Fibroblast of lung (primary cell): Measurements from ENCODE around the gene COL4A6.

Experiments used
- EZH2 ChIP-seq: IDR thresholded peaks from 2 replicates; pipeline ENCODE4 v1.5.1; 2012; ENCODE audit warnings: low read length, control low read depth, mild to moderate bottlenecking; ENCODE audit errors: missing control alignments
- TF ChIP-seq, protein P1 (sequence below), 2 donors: IDR thresholded peaks in 1 of 2; conservative IDR thresholded peaks in 1 of 2; 1 replicate in 1 of 2; 2 replicates in 1 of 2; pipeline ENCODE4 v1.5.1; 2011 to 2012; ENCODE audit warnings: low read length in 2 of 2, control low read depth in 1 of 2, inconsistent platforms in 1 of 2, low read depth in 1 of 2, mild to moderate bottlenecking in 1 of 2

DNA sequence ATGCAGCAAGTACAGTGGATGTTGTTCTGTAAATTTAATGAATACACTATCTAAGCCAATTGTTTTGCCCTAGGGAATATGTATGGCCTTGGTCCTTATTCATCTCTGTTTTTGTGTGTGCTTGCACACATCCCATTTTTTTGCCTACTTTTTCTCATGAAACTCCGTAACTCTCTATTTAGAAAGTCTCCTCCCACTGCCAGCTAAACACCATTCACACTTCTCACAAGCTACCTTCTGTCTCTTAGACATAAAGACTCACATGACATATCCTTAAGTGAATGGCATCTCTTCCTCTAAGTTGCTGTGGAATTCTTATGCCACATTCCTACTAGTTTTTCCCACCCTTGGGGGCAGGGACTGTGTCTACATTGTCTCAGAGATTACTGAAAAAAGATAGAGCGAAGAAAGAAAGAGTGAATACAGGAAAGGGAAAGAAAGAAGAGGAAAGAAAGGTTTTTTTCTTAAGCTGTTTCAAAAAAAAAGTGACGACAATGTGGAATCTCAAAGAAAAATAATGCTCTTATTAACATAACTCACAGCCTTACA lies 229.1 kb downstream of the COL4A6 start:
- TF ChIP-seq EZH2, result no peak
- TF ChIP-seq, protein P1, sequence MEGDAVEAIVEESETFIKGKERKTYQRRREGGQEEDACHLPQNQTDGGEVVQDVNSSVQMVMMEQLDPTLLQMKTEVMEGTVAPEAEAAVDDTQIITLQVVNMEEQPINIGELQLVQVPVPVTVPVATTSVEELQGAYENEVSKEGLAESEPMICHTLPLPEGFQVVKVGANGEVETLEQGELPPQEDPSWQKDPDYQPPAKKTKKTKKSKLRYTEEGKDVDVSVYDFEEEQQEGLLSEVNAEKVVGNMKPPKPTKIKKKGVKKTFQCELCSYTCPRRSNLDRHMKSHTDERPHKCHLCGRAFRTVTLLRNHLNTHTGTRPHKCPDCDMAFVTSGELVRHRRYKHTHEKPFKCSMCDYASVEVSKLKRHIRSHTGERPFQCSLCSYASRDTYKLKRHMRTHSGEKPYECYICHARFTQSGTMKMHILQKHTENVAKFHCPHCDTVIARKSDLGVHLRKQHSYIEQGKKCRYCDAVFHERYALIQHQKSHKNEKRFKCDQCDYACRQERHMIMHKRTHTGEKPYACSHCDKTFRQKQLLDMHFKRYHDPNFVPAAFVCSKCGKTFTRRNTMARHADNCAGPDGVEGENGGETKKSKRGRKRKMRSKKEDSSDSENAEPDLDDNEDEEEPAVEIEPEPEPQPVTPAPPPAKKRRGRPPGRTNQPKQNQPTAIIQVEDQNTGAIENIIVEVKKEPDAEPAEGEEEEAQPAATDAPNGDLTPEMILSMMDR (conservative IDR thresholded peaks at IDR 0.05 in 1 of 2, IDR thresholded peaks at IDR 0.05 in 1 of 2; ENCODE audit: low read depth in 1 of 2, low read length in 2 of 2), result no peak
